PFSK-1 (cell line): Measurements from ENCODE around the gene NRSN2.

ENCODE experiments used
- FOXP2 ChIP-seq: optimal IDR thresholded peaks from 2 replicates; pipeline ENCODE3; 2011; ENCODE audit warnings: borderline replicate concordance, control low read depth, inconsistent platforms; ENCODE audit not compliant: insufficient read depth; ENCODE audit errors: extremely low read length, extremely low read depth
- POLR2AphosphoS5 ChIP-seq: IDR thresholded peaks from 2 replicates; pipeline ENCODE4 v1.6.1; 2012; ENCODE audit warnings: low read depth, mild to moderate bottlenecking, control low read depth, low read length, moderate library complexity
- TAF1 ChIP-seq: IDR thresholded peaks from 2 replicates; pipeline ENCODE4 v1.6.1; 2012; ENCODE audit warnings: low read length, control low read depth, borderline replicate concordance; ENCODE audit not compliant: insufficient read depth

DNA sequence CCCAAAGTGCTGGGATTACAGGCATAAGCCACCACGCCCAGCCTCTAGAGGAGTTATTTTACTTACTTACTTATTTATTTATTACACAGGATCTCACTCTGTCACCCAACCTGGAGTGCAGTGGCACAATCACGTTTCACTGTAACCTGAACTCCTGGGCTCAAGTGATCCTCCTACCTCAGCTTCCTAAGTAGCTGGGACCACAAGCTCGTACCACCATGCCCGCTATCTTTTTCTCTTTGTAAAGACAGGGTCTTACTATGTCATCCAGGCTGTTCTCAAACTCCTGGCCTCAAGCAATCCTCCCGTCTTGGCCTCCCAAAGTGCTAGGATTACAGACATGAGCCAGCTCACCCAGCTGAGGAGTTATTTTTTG, 32.0 kb downstream of the NRSN2 start:
- no peak for TF ChIP-seq POLR2AphosphoS5
- TF ChIP-seq TAF1: no peak
- no peak for TF ChIP-seq FOXP2
